ENCODE data around the gene HOXB4. TPM values are rescaled to one million over a fixed set of nuclear protein-coding genes. Genes with fewer than 3 reads are reported as not detected.
A peak's percentile ranks its signal among the peaks of the same experiment; 100 is the strongest.

HOXB4 gene
- total RNA-seq, 1 experiment from 2014 or later, result 0.04 TPM

DNA sequence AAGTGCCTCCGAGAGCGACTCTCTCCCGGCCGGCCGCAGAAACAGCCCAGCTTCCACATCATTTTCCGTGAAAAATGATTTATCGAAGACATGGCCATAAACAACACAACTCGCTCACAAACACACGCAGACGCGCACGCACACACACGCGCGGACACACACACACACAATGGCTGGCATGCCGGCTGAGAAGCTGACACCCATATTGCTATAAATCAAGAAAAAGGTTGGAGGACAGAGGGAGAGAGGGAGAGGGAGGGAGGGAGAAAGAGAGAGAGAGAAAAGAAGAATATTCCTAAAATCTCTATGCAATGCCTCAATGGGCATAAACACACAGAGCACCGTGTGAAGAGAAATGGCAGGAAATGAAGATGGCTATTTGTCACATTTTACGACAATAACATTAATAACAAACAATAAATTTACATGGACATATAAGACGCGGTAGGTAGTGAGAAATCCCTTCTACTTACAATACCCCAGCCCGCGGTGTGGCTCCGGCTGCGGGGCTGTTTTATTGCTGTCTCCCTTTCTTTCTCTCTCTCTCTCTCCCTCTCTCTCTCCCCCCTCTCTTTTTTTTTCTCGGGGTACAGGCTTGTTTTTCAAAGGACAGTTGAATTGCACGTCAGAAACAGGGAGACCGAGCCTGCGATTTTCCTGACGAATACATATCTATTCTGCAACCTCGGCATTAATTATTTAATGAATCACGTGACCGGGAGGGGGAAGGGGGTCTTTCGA is 9.5 kb downstream of the HOXB4 start:
- Mint-ChIP-seq H3K36me3 (no peaks in the 10 kb centered on the region), H3K4me3 (0 out of 2 replicates have a peak overlapping the region, but pooled peaks have one; percentile 25), H3K27me3 (ENCODE audit: low read depth) (peaks cover 4% of the 10 kb centered on the region; the same call in 1 of the 2 replicates), H3K4me1 (peaks cover 33% of the 10 kb centered on the region), H3K27ac (no peak overlapping the region), H3K9me3 (no peaks in the 10 kb centered on the region)
- CTCF ChIA-PET, result interaction anchor here (0.6 to 1.1 kb wide), 2 partner anchors 18 to 68 kb away, joined by 3 to 4 read pairs (median 4); no protein-coding TSS in a partner anchor
- ATAC-seq, result no peak
- TF ChIP-seq ZNF263 (CRISPR knock-in tag; IDR thresholded peaks at IDR 0.05; ENCODE audit: low read depth) (no peak), NR3C1 (CRISPR knock-in tag; conservative IDR thresholded peaks at IDR 0.05; ENCODE audit: low read depth) (no peak)
- TF ChIP-seq, protein P1, sequence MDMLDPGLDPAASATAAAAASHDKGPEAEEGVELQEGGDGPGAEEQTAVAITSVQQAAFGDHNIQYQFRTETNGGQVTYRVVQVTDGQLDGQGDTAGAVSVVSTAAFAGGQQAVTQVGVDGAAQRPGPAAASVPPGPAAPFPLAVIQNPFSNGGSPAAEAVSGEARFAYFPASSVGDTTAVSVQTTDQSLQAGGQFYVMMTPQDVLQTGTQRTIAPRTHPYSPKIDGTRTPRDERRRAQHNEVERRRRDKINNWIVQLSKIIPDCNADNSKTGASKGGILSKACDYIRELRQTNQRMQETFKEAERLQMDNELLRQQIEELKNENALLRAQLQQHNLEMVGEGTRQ (CRISPR knock-in tag; IDR thresholded peaks at IDR 0.05), result peak; percentile 42
- TF ChIP-seq, protein P2, sequence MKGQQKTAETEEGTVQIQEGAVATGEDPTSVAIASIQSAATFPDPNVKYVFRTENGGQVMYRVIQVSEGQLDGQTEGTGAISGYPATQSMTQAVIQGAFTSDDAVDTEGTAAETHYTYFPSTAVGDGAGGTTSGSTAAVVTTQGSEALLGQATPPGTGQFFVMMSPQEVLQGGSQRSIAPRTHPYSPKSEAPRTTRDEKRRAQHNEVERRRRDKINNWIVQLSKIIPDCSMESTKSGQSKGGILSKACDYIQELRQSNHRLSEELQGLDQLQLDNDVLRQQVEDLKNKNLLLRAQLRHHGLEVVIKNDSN (CRISPR knock-in tag; IDR thresholded peaks at IDR 0.05), result peak; percentile 17; the same call in 1 of the 2 replicates
- DNase-seq (ENCODE audit: low spot score), result no peak
- POLR2A ChIA-PET, result no interaction called here

DNA sequence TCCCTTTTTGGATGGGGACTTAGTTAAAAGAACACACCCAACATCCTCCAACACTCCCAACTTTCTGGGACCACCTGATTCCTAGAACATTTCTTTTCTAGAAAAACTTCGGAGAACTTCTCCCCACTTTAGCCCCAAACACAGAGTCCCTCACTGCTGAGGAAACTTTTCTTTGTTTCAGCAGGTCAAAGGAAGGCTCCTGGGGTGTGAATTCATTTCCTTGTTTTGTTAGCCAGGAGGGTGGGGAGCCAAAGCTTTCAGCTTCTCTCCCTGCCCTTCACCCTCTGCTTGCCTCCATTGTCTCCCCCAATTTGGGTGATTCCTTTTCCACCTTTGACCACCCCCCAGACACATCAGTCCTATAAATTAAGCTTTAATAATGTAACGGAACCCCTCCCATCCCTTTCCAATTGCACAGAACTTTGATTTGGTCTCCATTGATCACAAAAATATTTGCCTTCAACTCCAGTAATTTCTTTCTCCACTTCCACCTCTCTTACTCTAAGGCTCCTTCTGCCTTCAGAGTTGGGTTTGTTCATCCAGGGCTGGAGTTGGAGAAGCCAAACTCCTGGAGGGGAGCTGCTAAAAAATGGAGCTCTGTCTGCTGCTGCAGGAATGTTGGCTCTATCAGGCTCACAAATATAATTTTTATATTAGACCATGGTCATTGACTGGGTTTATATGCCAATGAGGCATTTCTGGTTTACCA is 10.3 kb downstream of the HOXB4 start:
- H3K36me3 Mint-ChIP-seq, result no peaks in the 10 kb centered on the region
- H3K27ac Mint-ChIP-seq, result no peak overlapping the region
- ChIA-PET CTCF (interaction anchor here (0.6 to 1.0 kb wide), 2 partner anchors 69 to 104 kb away, joined by 3 to 8 read pairs (median 4); no protein-coding TSS in a partner anchor), POLR2A (no interaction called here)
- peak; percentile 8; the same call in 1 of the 2 replicates for ATAC-seq
- no peak for TF ChIP-seq GRHL2 (CRISPR knock-in tag; IDR thresholded peaks at IDR 0.05; ENCODE audit: insufficient replicate concordance, severe bottlenecking)
- TF ChIP-seq, protein P3, sequence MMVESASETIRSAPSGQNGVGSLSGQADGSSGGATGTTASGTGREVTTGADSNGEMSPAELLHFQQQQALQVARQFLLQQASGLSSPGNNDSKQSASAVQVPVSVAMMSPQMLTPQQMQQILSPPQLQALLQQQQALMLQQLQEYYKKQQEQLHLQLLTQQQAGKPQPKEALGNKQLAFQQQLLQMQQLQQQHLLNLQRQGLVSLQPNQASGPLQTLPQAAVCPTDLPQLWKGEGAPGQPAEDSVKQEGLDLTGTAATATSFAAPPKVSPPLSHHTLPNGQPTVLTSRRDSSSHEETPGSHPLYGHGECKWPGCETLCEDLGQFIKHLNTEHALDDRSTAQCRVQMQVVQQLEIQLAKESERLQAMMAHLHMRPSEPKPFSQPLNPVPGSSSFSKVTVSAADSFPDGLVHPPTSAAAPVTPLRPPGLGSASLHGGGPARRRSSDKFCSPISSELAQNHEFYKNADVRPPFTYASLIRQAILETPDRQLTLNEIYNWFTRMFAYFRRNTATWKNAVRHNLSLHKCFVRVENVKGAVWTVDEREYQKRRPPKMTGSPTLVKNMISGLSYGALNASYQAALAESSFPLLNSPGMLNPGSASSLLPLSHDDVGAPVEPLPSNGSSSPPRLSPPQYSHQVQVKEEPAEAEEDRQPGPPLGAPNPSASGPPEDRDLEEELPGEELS (CRISPR knock-in tag; IDR thresholded peaks at IDR 0.05), result no peak
- TF ChIP-seq IRF2 (CRISPR knock-in tag; IDR thresholded peaks at IDR 0.05; ENCODE audit: borderline replicate concordance, low read depth), result no peak
- TF ChIP-seq, protein P1 (CRISPR knock-in tag; IDR thresholded peaks at IDR 0.05), result no peak
- TF ChIP-seq, protein P4, sequence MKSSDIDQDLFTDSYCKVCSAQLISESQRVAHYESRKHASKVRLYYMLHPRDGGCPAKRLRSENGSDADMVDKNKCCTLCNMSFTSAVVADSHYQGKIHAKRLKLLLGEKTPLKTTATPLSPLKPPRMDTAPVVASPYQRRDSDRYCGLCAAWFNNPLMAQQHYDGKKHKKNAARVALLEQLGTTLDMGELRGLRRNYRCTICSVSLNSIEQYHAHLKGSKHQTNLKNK (CRISPR knock-in tag; IDR thresholded peaks at IDR 0.05), result no peak
- TF ChIP-seq NFATC4 (CRISPR knock-in tag; IDR thresholded peaks at IDR 0.05), result no peak
- no peak for TF ChIP-seq GTF2I (CRISPR knock-in tag; conservative IDR thresholded peaks at IDR 0.05)
- TF ChIP-seq, protein P5, sequence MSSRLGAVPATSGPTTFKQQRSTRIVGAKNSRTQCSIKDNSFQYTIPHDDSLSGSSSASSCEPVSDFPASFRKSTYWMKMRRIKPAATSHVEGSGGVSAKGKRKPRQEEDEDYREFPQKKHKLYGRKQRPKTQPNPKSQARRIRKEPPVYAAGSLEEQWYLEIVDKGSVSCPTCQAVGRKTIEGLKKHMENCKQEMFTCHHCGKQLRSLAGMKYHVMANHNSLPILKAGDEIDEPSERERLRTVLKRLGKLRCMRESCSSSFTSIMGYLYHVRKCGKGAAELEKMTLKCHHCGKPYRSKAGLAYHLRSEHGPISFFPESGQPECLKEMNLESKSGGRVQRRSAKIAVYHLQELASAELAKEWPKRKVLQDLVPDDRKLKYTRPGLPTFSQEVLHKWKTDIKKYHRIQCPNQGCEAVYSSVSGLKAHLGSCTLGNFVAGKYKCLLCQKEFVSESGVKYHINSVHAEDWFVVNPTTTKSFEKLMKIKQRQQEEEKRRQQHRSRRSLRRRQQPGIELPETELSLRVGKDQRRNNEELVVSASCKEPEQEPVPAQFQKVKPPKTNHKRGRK (CRISPR knock-in tag; IDR thresholded peaks at IDR 0.05; ENCODE audit: borderline replicate concordance), result no peak
- TF ChIP-seq, protein P6, sequence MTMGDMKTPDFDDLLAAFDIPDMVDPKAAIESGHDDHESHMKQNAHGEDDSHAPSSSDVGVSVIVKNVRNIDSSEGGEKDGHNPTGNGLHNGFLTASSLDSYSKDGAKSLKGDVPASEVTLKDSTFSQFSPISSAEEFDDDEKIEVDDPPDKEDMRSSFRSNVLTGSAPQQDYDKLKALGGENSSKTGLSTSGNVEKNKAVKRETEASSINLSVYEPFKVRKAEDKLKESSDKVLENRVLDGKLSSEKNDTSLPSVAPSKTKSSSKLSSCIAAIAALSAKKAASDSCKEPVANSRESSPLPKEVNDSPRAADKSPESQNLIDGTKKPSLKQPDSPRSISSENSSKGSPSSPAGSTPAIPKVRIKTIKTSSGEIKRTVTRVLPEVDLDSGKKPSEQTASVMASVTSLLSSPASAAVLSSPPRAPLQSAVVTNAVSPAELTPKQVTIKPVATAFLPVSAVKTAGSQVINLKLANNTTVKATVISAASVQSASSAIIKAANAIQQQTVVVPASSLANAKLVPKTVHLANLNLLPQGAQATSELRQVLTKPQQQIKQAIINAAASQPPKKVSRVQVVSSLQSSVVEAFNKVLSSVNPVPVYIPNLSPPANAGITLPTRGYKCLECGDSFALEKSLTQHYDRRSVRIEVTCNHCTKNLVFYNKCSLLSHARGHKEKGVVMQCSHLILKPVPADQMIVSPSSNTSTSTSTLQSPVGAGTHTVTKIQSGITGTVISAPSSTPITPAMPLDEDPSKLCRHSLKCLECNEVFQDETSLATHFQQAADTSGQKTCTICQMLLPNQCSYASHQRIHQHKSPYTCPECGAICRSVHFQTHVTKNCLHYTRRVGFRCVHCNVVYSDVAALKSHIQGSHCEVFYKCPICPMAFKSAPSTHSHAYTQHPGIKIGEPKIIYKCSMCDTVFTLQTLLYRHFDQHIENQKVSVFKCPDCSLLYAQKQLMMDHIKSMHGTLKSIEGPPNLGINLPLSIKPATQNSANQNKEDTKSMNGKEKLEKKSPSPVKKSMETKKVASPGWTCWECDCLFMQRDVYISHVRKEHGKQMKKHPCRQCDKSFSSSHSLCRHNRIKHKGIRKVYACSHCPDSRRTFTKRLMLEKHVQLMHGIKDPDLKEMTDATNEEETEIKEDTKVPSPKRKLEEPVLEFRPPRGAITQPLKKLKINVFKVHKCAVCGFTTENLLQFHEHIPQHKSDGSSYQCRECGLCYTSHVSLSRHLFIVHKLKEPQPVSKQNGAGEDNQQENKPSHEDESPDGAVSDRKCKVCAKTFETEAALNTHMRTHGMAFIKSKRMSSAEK (CRISPR knock-in tag; IDR thresholded peaks at IDR 0.05; ENCODE audit: borderline replicate concordance), result no peak
- no peak for TF ChIP-seq RELA (CRISPR knock-in tag; IDR thresholded peaks at IDR 0.05; ENCODE audit: borderline replicate concordance)
- TF ChIP-seq, protein P7, sequence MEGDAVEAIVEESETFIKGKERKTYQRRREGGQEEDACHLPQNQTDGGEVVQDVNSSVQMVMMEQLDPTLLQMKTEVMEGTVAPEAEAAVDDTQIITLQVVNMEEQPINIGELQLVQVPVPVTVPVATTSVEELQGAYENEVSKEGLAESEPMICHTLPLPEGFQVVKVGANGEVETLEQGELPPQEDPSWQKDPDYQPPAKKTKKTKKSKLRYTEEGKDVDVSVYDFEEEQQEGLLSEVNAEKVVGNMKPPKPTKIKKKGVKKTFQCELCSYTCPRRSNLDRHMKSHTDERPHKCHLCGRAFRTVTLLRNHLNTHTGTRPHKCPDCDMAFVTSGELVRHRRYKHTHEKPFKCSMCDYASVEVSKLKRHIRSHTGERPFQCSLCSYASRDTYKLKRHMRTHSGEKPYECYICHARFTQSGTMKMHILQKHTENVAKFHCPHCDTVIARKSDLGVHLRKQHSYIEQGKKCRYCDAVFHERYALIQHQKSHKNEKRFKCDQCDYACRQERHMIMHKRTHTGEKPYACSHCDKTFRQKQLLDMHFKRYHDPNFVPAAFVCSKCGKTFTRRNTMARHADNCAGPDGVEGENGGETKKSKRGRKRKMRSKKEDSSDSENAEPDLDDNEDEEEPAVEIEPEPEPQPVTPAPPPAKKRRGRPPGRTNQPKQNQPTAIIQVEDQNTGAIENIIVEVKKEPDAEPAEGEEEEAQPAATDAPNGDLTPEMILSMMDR (IDR thresholded peaks at IDR 0.05), result no peak
- TF ChIP-seq KAT7 (CRISPR knock-in tag; IDR thresholded peaks at IDR 0.05; ENCODE audit: borderline replicate concordance), result no peak
- DNase-seq (ENCODE audit: low spot score), result no peak
- H3K4me3 Mint-ChIP-seq, result no peak overlapping the region
- no peaks in the 10 kb centered on the region for H3K9me3 Mint-ChIP-seq
- H3K27me3 Mint-ChIP-seq (ENCODE audit: low read depth), result peaks cover 13% of the 10 kb centered on the region; the same call in 1 of the 2 replicates
- H3K4me1 Mint-ChIP-seq, result peaks cover 30% of the 10 kb centered on the region
